Measurements from ENCODE around the gene LCE1B. TPM values are rescaled to one million over a fixed set of nuclear protein-coding genes. Genes with fewer than 3 reads are reported as not detected.

LCE1B gene, protein sequence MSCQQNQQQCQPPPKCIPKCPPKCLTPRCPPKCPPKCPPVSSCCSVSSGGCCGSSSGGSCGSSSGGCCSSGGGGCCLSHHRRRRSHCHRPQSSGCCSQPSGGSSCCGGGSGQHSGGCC
- total RNA-seq = not detected

DNA sequence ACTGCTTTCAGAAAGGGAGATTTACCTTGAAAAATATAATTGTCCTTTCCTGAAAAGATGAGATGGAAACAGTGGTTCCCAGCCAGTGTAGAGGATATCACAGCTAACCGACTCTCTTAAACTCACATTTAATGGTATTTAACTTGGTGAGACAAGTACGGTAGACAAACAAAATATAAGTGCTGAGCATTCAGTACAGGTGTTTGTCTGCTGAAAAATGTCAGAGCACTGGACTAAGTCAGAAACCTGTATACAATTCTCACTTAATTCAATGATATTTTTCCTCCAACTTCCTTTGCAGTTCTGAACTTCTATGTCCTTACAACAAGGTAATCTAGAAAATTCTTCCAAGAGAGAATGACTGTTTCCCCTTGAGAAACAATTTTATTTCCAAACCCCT lies at the start of gene LCE1B:
Gene LCE1B, plus strand, starts transcription at position 301 of the 400 bp plus-strand sequence. CDS start 476 bp downstream, outside the sequence.
- Histone ChIP-seq H3K9ac (ENCODE audit: low read depth in 1 of 3, low read length in 3 of 3) (no peak within 1 kb of the TSS), H3K27ac (ENCODE audit: low read depth, low read length) (no peak within 1 kb of the TSS), H3K36me3 (ENCODE audit: control insufficient read depth in 3 of 3, insufficient read depth in 3 of 3, low read length in 3 of 3) (no peaks in the 10 kb centered on the region), H3K27me3 (ENCODE audit: control insufficient read depth in 3 of 3, insufficient read depth in 3 of 3, low read length in 3 of 3) (peaks cover 0 to 2% (median 0%) of the 10 kb centered on the region in 3 donors), H3K4me1 (ENCODE audit: control insufficient read depth in 3 of 3, insufficient read depth in 3 of 3, low read length in 3 of 3) (no peaks in the 10 kb centered on the region), H3K4me3 (ENCODE audit: low read length in 3 of 3) (no peak within 1 kb of the TSS), H3K9me3 (ENCODE audit: control insufficient read depth in 3 of 3, low read length in 3 of 3) (no peaks in the 10 kb centered on the region)

DNA sequence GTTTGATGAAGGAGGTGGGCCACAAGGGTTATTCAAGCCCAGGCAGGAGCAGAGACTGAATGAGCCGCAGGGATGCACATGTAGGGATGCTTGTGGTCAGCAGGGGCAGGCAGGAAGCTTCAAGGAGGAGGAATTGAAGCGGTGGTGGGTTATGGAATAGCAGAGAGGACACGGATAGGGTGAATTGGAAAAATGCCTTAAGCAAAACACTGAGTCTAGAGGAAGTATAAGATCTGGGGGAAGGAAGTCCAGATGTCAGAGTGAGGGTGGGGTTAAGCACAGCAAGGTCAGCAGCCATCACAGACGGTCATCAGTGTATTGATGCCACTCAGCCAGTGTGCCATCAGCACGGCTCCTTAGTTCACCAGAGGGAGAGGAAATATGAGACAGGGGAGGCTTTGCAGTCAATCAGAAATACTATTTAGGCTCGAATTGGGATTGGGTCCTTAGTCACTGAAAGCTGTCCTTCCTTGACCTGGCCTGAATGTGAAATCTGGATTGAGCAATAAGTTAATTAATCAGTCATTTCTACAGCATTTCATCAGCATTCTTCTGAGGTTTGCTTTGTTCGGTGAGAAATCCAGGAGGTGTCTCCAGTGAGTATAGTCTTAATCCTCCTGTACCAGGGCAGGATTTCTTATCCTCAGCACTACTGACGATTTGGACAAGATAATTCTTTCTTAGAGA lies 42.8 kb upstream of the LCE1B start:
- H3K4me1 ChIP-seq (ENCODE audit: control insufficient read depth in 3 of 3, insufficient read depth in 3 of 3, low read length in 3 of 3) = no peaks in the 10 kb centered on the region
- no peaks in the 10 kb centered on the region for H3K36me3 ChIP-seq (ENCODE audit: control insufficient read depth in 3 of 3, insufficient read depth in 3 of 3, low read length in 3 of 3)
- no peaks in the 10 kb centered on the region for H3K27me3 ChIP-seq (ENCODE audit: control insufficient read depth in 3 of 3, insufficient read depth in 3 of 3, low read length in 3 of 3)
- H3K9ac ChIP-seq (ENCODE audit: low read depth in 1 of 3, low read length in 3 of 3) = no peak overlapping the region
- H3K9me3 ChIP-seq (ENCODE audit: control insufficient read depth in 3 of 3, low read length in 3 of 3) = peaks cover 0 to 4% (median 2%) of the 10 kb centered on the region in 3 donors
- no peak overlapping the region for H3K27ac ChIP-seq (ENCODE audit: low read depth, low read length)
- no peak overlapping the region for H3K4me3 ChIP-seq (ENCODE audit: low read length in 3 of 3)

DNA sequence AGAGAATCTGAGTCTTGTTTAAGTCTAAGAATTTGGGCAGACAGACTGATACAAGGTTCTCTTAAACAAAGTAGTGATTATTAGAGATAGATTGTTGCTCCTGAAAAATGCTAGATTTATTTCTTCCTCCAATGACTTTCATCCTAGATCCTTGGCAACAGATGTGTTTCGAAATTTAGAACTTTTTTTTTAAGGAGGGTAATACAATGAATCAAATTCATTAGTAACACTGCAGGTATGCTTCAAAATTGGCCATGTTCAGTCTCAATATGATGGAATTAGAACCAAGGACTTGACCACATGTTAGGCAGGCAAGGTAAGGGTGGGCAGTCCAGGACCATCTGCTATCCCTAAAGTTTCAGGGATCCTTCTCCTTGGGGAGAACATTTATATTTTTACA lies 41.4 kb upstream of the LCE1B start:
- Histone ChIP-seq H3K4me1 (ENCODE audit: control insufficient read depth in 3 of 3, insufficient read depth in 3 of 3, low read length in 3 of 3) (no peaks in the 10 kb centered on the region), H3K9me3 (ENCODE audit: control insufficient read depth in 3 of 3, low read length in 3 of 3) (peaks cover 0 to 4% (median 3%) of the 10 kb centered on the region in 3 donors), H3K9ac (ENCODE audit: low read depth in 1 of 3, low read length in 3 of 3) (no peak overlapping the region), H3K4me3 (ENCODE audit: low read length in 3 of 3) (no peak overlapping the region), H3K27me3 (ENCODE audit: control insufficient read depth in 3 of 3, insufficient read depth in 3 of 3, low read length in 3 of 3) (no peaks in the 10 kb centered on the region), H3K36me3 (ENCODE audit: control insufficient read depth in 3 of 3, insufficient read depth in 3 of 3, low read length in 3 of 3) (no peaks in the 10 kb centered on the region), H3K27ac (ENCODE audit: low read depth, low read length) (no peak overlapping the region)

DNA sequence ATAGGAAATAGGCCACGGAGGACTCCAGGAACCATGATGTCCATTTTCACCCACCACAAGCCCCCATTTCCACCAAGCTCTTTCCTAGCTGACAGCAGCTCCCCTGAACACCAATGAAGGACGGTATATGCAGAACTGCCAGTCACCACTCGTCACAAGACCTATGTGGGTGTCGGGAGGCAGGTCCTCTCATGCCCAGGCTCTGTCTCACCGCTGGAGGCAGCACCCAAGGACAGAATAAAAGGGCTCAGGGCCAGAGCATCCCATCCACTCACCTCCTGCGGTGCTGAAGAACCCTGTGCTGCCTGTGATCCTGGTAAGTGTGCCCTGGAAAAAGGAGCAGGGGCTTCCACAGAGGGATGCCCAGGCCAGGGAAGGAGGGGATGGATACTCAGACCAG lies 36.9 kb upstream of the LCE1B start, which contains the start of gene LCE1F:
Gene LCE1F, plus strand, starts transcription at position 266 of the 400 bp plus-strand sequence. CDS start 1,232 bp downstream, outside the sequence.
- Histone ChIP-seq H3K4me1 (ENCODE audit: control insufficient read depth in 3 of 3, insufficient read depth in 3 of 3, low read length in 3 of 3) (no peaks in the 10 kb centered on the region), H3K27ac (ENCODE audit: low read depth, low read length) (no peak within 1 kb of the TSS), H3K4me3 (ENCODE audit: low read length in 3 of 3) (no peak within 1 kb of the TSS), H3K36me3 (ENCODE audit: control insufficient read depth in 3 of 3, insufficient read depth in 3 of 3, low read length in 3 of 3) (no peaks in the 10 kb centered on the region), H3K9me3 (ENCODE audit: control insufficient read depth in 3 of 3, low read length in 3 of 3) (peaks cover 0 to 4% (median 3%) of the 10 kb centered on the region in 3 donors), H3K9ac (ENCODE audit: low read depth in 1 of 3, low read length in 3 of 3) (no peak within 1 kb of the TSS), H3K27me3 (ENCODE audit: control insufficient read depth in 3 of 3, insufficient read depth in 3 of 3, low read length in 3 of 3) (no peaks in the 10 kb centered on the region)

DNA sequence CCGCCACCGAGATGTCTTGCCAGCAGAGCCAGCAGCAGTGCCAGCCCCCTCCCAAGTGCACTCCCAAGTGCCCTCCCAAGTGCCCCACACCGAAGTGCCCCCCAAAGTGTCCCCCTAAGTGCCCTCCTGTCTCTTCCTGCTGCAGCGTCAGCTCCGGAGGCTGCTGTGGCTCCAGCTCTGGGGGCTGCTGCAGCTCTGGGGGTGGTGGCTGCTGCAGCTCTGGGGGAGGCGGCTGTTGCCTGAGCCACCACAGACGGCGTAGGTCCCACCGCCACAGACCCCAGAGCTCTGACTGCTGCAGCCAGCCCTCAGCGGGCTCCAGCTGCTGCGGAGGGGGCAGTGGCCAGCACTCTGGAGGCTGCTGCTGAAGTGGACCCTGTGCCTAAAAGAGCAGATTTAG lies 35.4 kb upstream of the LCE1B start:
- H3K27ac ChIP-seq (ENCODE audit: low read depth, low read length) = no peak overlapping the region
- no peaks in the 10 kb centered on the region for H3K4me1 ChIP-seq (ENCODE audit: control insufficient read depth in 3 of 3, insufficient read depth in 3 of 3, low read length in 3 of 3)
- H3K9me3 ChIP-seq (ENCODE audit: control insufficient read depth in 3 of 3, low read length in 3 of 3) = peaks cover 0 to 4% (median 2%) of the 10 kb centered on the region in 3 donors
- no peak overlapping the region for H3K9ac ChIP-seq (ENCODE audit: low read depth in 1 of 3, low read length in 3 of 3)
- H3K36me3 ChIP-seq (ENCODE audit: control insufficient read depth in 3 of 3, insufficient read depth in 3 of 3, low read length in 3 of 3) = no peaks in the 10 kb centered on the region
- no peak overlapping the region for H3K4me3 ChIP-seq (ENCODE audit: low read length in 3 of 3)
- no peaks in the 10 kb centered on the region for H3K27me3 ChIP-seq (ENCODE audit: control insufficient read depth in 3 of 3, insufficient read depth in 3 of 3, low read length in 3 of 3)

DNA sequence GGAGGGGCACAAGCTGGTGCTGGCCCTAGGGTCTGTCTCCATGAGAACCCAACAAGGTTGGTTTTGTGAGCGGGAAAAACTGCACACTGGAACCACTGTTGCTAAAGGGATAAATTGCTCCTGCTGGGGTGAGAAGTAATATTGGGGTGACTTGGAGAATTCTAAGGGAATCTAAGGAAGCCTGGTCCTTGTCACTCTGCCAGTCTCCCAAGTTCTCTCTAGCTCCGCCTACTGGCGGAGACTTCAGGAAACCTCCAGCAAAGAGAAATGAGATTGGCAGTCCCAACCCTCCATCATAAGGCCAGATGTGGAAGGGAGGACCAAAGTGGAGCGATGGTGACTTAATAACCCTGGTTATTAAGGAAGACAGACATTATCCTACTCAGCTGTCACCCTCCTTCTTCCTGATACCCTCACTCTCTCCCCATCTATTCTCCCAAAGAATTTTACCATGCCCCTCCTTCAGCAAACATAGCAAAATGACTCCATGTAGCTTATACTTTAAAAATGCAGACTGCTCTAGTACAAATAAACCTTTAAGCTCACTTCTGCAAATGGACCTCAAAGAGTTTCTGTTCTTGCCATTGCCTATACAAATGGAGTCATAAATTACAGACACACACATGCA lies 34.1 kb upstream of the LCE1B start:
- no peak overlapping the region for H3K27ac ChIP-seq (ENCODE audit: low read depth, low read length)
- no peaks in the 10 kb centered on the region for H3K36me3 ChIP-seq (ENCODE audit: control insufficient read depth in 3 of 3, insufficient read depth in 3 of 3, low read length in 3 of 3)
- H3K27me3 ChIP-seq (ENCODE audit: control insufficient read depth in 3 of 3, insufficient read depth in 3 of 3, low read length in 3 of 3) = no peaks in the 10 kb centered on the region
- H3K9me3 ChIP-seq (ENCODE audit: control insufficient read depth in 3 of 3, low read length in 3 of 3) = peaks cover 0 to 2% (median 0%) of the 10 kb centered on the region in 3 donors
- no peak overlapping the region for H3K9ac ChIP-seq (ENCODE audit: low read depth in 1 of 3, low read length in 3 of 3)
- no peaks in the 10 kb centered on the region for H3K4me1 ChIP-seq (ENCODE audit: control insufficient read depth in 3 of 3, insufficient read depth in 3 of 3, low read length in 3 of 3)
- H3K4me3 ChIP-seq (ENCODE audit: low read length in 3 of 3) = no peak overlapping the region

DNA sequence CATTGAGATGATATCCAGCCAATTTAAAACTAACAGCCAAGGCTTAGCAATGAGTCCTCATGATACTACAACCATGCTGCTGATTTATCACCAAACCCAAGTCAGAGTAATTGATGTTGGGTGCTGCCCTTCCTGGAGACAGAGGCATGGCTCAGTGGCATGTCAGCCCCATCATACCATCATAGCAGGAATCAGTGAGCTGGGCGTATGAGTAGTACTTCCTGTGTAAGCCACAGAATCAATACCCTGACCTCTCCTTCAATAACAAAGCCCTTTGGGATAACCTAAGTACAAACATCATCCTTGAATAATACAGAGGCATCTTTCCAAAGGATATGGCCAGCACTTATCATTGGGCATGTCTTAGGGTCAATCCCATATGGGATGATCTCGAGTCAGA lies 28.7 kb upstream of the LCE1B start:
- H3K4me3 ChIP-seq (ENCODE audit: low read length in 3 of 3) = no peak overlapping the region
- H3K9ac ChIP-seq (ENCODE audit: low read depth in 1 of 3, low read length in 3 of 3) = no peak overlapping the region
- no peak overlapping the region for H3K27ac ChIP-seq (ENCODE audit: low read depth, low read length)
- H3K27me3 ChIP-seq (ENCODE audit: control insufficient read depth in 3 of 3, insufficient read depth in 3 of 3, low read length in 3 of 3) = peaks cover 0 to 2% (median 0%) of the 10 kb centered on the region in 3 donors
- no peaks in the 10 kb centered on the region for H3K9me3 ChIP-seq (ENCODE audit: control insufficient read depth in 3 of 3, low read length in 3 of 3)
- no peaks in the 10 kb centered on the region for H3K4me1 ChIP-seq (ENCODE audit: control insufficient read depth in 3 of 3, insufficient read depth in 3 of 3, low read length in 3 of 3)
- H3K36me3 ChIP-seq (ENCODE audit: control insufficient read depth in 3 of 3, insufficient read depth in 3 of 3, low read length in 3 of 3) = no peaks in the 10 kb centered on the region

DNA sequence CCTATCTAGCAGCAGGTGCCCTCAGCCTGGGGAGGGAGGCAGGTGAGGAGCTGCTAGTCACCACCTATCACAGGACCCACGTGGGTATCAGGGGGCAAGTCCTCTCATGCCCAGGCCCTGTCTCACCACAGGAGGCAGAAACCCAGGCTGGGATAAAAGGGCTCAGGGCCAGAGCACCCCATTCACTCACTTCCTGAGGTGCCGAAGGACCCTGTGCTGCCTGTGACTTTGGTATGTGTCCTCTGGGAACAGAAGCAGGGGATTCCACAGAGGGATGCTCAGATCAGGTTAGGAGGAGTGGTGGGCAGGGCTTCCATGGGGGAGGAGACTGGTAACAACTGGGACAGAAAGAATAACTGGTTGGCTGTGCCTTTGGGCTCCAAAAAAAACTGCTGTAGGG lies 25.7 kb upstream of the LCE1B start, which contains the start of gene LCE1E:
Gene LCE1E, plus strand, starts transcription at position 181 of the 400 bp plus-strand sequence. CDS start 1,043 bp downstream, outside the sequence.
- Histone ChIP-seq H3K9me3 (ENCODE audit: control insufficient read depth in 3 of 3, low read length in 3 of 3) (no peaks in the 10 kb centered on the region), H3K27ac (ENCODE audit: low read depth, low read length) (no peak within 1 kb of the TSS), H3K36me3 (ENCODE audit: control insufficient read depth in 3 of 3, insufficient read depth in 3 of 3, low read length in 3 of 3) (no peaks in the 10 kb centered on the region), H3K27me3 (ENCODE audit: control insufficient read depth in 3 of 3, insufficient read depth in 3 of 3, low read length in 3 of 3) (peaks cover 0 to 2% (median 0%) of the 10 kb centered on the region in 3 donors), H3K4me3 (ENCODE audit: low read length in 3 of 3) (no peak within 1 kb of the TSS), H3K9ac (ENCODE audit: low read depth in 1 of 3, low read length in 3 of 3) (no peak within 1 kb of the TSS), H3K4me1 (ENCODE audit: control insufficient read depth in 3 of 3, insufficient read depth in 3 of 3, low read length in 3 of 3) (no peaks in the 10 kb centered on the region)

DNA sequence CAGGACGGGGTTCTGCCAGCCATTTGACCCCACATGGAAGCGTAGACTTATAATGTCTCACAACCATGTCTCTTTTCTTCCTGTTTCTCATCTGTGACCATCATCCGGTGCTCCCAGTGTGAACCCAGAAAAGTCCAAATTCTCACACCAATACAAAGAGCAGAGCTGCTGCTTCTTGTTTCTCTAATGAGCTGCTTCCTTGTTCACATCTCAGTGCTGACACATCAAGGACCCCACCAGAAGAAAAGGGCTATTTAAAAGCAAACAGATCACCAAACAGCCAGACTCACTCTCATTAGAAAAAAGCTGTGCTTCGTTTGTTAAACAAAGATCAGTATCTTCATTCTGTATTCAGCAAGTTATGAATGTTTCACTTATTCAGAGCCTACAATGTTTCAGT lies 16.1 kb upstream of the LCE1B start:
- Histone ChIP-seq H3K9ac (ENCODE audit: low read depth in 1 of 3, low read length in 3 of 3) (no peak overlapping the region), H3K36me3 (ENCODE audit: control insufficient read depth in 3 of 3, insufficient read depth in 3 of 3, low read length in 3 of 3) (no peaks in the 10 kb centered on the region), H3K4me1 (ENCODE audit: control insufficient read depth in 3 of 3, insufficient read depth in 3 of 3, low read length in 3 of 3) (no peaks in the 10 kb centered on the region), H3K4me3 (ENCODE audit: low read length in 3 of 3) (no peak overlapping the region), H3K9me3 (ENCODE audit: control insufficient read depth in 3 of 3, low read length in 3 of 3) (no peaks in the 10 kb centered on the region), H3K27me3 (ENCODE audit: control insufficient read depth in 3 of 3, insufficient read depth in 3 of 3, low read length in 3 of 3) (no peaks in the 10 kb centered on the region), H3K27ac (ENCODE audit: low read depth, low read length) (no peak overlapping the region)

DNA sequence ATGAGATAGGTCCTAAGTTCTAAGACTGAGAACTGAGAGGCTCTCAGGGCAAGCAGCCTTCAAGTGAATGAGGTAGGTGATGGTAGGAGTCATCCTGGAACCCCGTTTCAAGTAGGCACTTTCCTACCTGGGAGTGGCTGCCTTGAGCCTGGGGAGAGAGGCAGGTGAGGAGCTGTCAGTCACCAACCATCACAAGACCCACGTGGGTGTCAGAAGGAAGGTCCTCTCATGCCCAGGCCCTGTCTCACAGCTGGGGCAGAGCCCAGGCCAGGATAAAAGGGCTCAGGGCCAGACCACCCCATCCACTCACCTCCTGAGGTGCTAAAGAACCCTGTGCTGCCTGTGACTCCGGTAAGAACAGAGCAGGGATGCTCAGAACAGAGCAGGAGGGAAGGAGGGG lies 15.3 kb upstream of the LCE1B start, which contains the start of gene LCE1D:
Gene LCE1D, plus strand, starts transcription at position 301 of the 400 bp plus-strand sequence. CDS start 1,074 bp downstream, outside the sequence.
- no peak within 1 kb of the TSS for H3K27ac ChIP-seq (ENCODE audit: low read depth, low read length)
- no peaks in the 10 kb centered on the region for H3K36me3 ChIP-seq (ENCODE audit: control insufficient read depth in 3 of 3, insufficient read depth in 3 of 3, low read length in 3 of 3)
- no peaks in the 10 kb centered on the region for H3K27me3 ChIP-seq (ENCODE audit: control insufficient read depth in 3 of 3, insufficient read depth in 3 of 3, low read length in 3 of 3)
- H3K4me3 ChIP-seq (ENCODE audit: low read length in 3 of 3) = no peak within 1 kb of the TSS
- H3K9me3 ChIP-seq (ENCODE audit: control insufficient read depth in 3 of 3, low read length in 3 of 3) = no peaks in the 10 kb centered on the region
- H3K4me1 ChIP-seq (ENCODE audit: control insufficient read depth in 3 of 3, insufficient read depth in 3 of 3, low read length in 3 of 3) = no peaks in the 10 kb centered on the region
- H3K9ac ChIP-seq (ENCODE audit: low read depth in 1 of 3, low read length in 3 of 3) = no peak within 1 kb of the TSS

All from skeletal muscle tissue (tissue), 4 donors.